IMR-90 (cell line): Measurements from ENCODE around the gene SIGLEC9. TPM values are rescaled to one million over a fixed set of nuclear protein-coding genes. Genes with fewer than 3 reads are reported as not detected.

ENCODE experiments used
- ATAC-seq: fragments of 200-7000 bp; cut with Tn5 transposase; 2 replicates; pipeline ENCODE4 v1.9.1; 2020; ENCODE audit warnings: low read depth, mild to moderate bottlenecking, moderate library complexity
- BruUV-seq: library from RNA; stranded (reverse); fragments of 400-500 nt; replicated peaks from 2 replicates; lab custom pipeline; 2021; lab: Mats Ljungman, UMichigan
- CTCF ChIA-PET: fragments of 300-600 bp; formaldehyde crosslinking; extraction: SDS; loops from one replicate; lab custom pipeline; 2021; ENCODE audit warnings: antibody characterized with exemption; lab: Yijun Ruan, JAX
- POLR2A ChIA-PET: fragments of 300-600 bp; sonication (Branson Sonifier 250); formaldehyde crosslinking; loops from one replicate; lab custom pipeline; 2022; ENCODE audit warnings: antibody characterized with exemption; ENCODE audit not compliant: unreplicated experiment; lab: Charles Lee
- DNase-seq: peaks from one replicate; pipeline ENCODE4 v3.0.0; 2013
- H2AFZ ChIP-seq: replicated peaks from 2 replicates; pipeline ENCODE3; 2013; ENCODE audit warnings: low read length, mild to moderate bottlenecking; ENCODE audit not compliant: poor library complexity
- H2AK5ac ChIP-seq: 2 replicates; pipeline ENCODE4 v1.6.1; 2013; ENCODE audit warnings: low read depth, low read length, inconsistent platforms
- H2AK9ac ChIP-seq: replicated peaks from 2 replicates; pipeline ENCODE3; 2013; ENCODE audit warnings: mild to moderate bottlenecking, low read depth, low read length, moderate library complexity; ENCODE audit not compliant: poor library complexity
- H2BK120ac ChIP-seq: 2 replicates; pipeline ENCODE4 v1.6.1; 2013; ENCODE audit warnings: low read depth, low read length, inconsistent platforms
- H2BK15ac ChIP-seq: 3 replicates; pipeline ENCODE4 v1.6.1; 2013; ENCODE audit warnings: low read depth, low read length, inconsistent platforms
- H2BK20ac ChIP-seq: 2 replicates; pipeline ENCODE4 v1.6.1; 2013; ENCODE audit warnings: low read depth, mild to moderate bottlenecking, inconsistent platforms, low read length, moderate library complexity
- H2BK5ac ChIP-seq: 2 replicates; pipeline ENCODE4 v1.6.1; 2013; ENCODE audit warnings: mild to moderate bottlenecking, low read depth, low read length, inconsistent platforms; ENCODE audit not compliant: poor library complexity, severe bottlenecking
- H3K14ac ChIP-seq: replicated peaks from 2 replicates; pipeline ENCODE4 v1.6.1; 2013; ENCODE audit warnings: low read depth, low read length, inconsistent platforms
- H3K18ac ChIP-seq: 2 replicates; pipeline ENCODE4 v1.6.1; 2013; ENCODE audit warnings: low read depth, low read length, control low read depth
- H3K23ac ChIP-seq: 2 replicates; pipeline ENCODE4 v1.6.1; 2013; ENCODE audit warnings: low read depth, low read length, inconsistent platforms
- H3K27ac ChIP-seq: 2 replicates; pipeline ENCODE4 v1.5.1; 2013; ENCODE audit warnings: mild to moderate bottlenecking, control low read depth, low read length; ENCODE audit not compliant: insufficient read depth
- H3K27me3 ChIP-seq: 2 replicates; pipeline ENCODE4 v1.6.1; 2013; ENCODE audit warnings: low read length; ENCODE audit not compliant: control insufficient read depth, insufficient read depth
- H3K36me3 ChIP-seq: 2 replicates; pipeline ENCODE4 v1.6.1; 2013; ENCODE audit warnings: low read length, mixed read lengths; ENCODE audit not compliant: control insufficient read depth, insufficient read depth
- H3K4ac ChIP-seq: 2 replicates; pipeline ENCODE4 v1.6.1; 2013; ENCODE audit warnings: low read depth, low read length, inconsistent platforms
- H3K4me1 ChIP-seq: 2 replicates; pipeline ENCODE4 v1.6.1; 2013; ENCODE audit warnings: low read length, mixed read lengths; ENCODE audit not compliant: control insufficient read depth, insufficient read depth
- H3K4me2 ChIP-seq: 2 replicates; pipeline ENCODE4 v1.6.1; 2013; ENCODE audit warnings: low read depth, mild to moderate bottlenecking, control low read depth, low read length, moderate library complexity
- H3K4me3 ChIP-seq: 2 replicates; pipeline ENCODE4 v1.5.1; 2013; ENCODE audit warnings: low read depth, mild to moderate bottlenecking, control low read depth, low read length, moderate library complexity; ENCODE audit not compliant: insufficient read depth
- H3K56ac ChIP-seq: 2 replicates; pipeline ENCODE4 v1.6.1; 2013; ENCODE audit warnings: low read length, inconsistent platforms; ENCODE audit not compliant: insufficient read depth; ENCODE audit errors: extremely low read depth
- H3K79me1 ChIP-seq, 2 experiments: 2 replicates each; pipeline ENCODE4 v1.6.1; 2013; ENCODE audit warnings: low read length in 2 of 2, inconsistent platforms in 1 of 2, low read depth in 1 of 2
- H3K9ac ChIP-seq: 2 replicates; pipeline ENCODE4 v1.6.1; 2013; ENCODE audit warnings: low read depth, low read length, control low read depth
- H3K9me1 ChIP-seq: 2 replicates; pipeline ENCODE4 v1.6.1; 2013; ENCODE audit warnings: low read length, inconsistent platforms; ENCODE audit not compliant: insufficient read depth
- H3K9me3 ChIP-seq: 2 replicates; pipeline ENCODE4 v1.6.1; 2013; ENCODE audit warnings: low read length; ENCODE audit not compliant: control insufficient read depth, insufficient read depth
- H4K20me1 ChIP-seq: 2 replicates; pipeline ENCODE4 v1.6.1; 2013; ENCODE audit warnings: low read length, inconsistent platforms; ENCODE audit not compliant: insufficient read depth
- H4K5ac ChIP-seq: 2 replicates; pipeline ENCODE4 v1.6.1; 2013; ENCODE audit warnings: mild to moderate bottlenecking, low read depth, low read length, control low read depth
- H4K8ac ChIP-seq, 2 experiments: 2 replicates each; pipeline ENCODE4 v1.6.1; 2013; ENCODE audit warnings: low read depth in 2 of 2, low read length in 2 of 2, control low read depth in 1 of 2, inconsistent platforms in 1 of 2
- H4K91ac ChIP-seq: 2 replicates; pipeline ENCODE4 v1.6.1; 2013; ENCODE audit warnings: low read depth, low read length, inconsistent platforms; ENCODE audit not compliant: insufficient read depth
- BHLHE40 ChIP-seq: fragments of 150-350 bp; IDR thresholded peaks from 2 replicates; pipeline ENCODE4 v1.6.1; 2016; ENCODE audit warnings: mild to moderate bottlenecking, low read depth, low read length
- FOS ChIP-seq: fragments of 150-350 bp; IDR thresholded peaks from 2 replicates; pipeline ENCODE4 v1.6.1; 2016; ENCODE audit warnings: low read depth, low read length
- MAFK ChIP-seq: IDR thresholded peaks from 2 replicates; pipeline ENCODE4 v1.6.1; 2012; ENCODE audit warnings: low read depth, low read length, improper control_type of control experiment
- MXI1 ChIP-seq: IDR thresholded peaks from 2 replicates; pipeline ENCODE4 v1.6.1; 2012; ENCODE audit warnings: low read depth, mild to moderate bottlenecking, low read length, moderate library complexity, borderline replicate concordance
- NFE2L2 ChIP-seq: fragments of 150-350 bp; IDR thresholded peaks from 2 replicates; pipeline ENCODE4 v1.6.1; 2016; ENCODE audit warnings: low read depth, mild to moderate bottlenecking, low read length
- RAD21 ChIP-seq: IDR thresholded peaks from 2 replicates; pipeline ENCODE4 v1.6.1; 2012; ENCODE audit warnings: low read length, improper control_type of control experiment
- RCOR1 ChIP-seq: IDR thresholded peaks from 2 replicates; pipeline ENCODE4 v1.6.1; 2012; ENCODE audit warnings: mild to moderate bottlenecking, low read length, improper control_type of control experiment; ENCODE audit not compliant: insufficient replicate concordance
- RFX5 ChIP-seq: IDR thresholded peaks from 2 replicates; pipeline ENCODE4 v1.8.0; 2012; ENCODE audit warnings: low read depth, mild to moderate bottlenecking, low read length, moderate library complexity
- SMC3 ChIP-seq: fragments of 150-350 bp; IDR thresholded peaks from 2 replicates; pipeline ENCODE4 v1.6.1; 2016; ENCODE audit warnings: low read depth, mild to moderate bottlenecking, antibody characterized with exemption, low read length, moderate library complexity
- WGBS, 2 experiments: methylation state at CpG; one replicate each; pipeline versions ENCODE4 v1.1.5 to v1.1.7; 2013; ENCODE audit warnings: missing lambda C conversion rate in 2 of 2; ENCODE audit not compliant: insufficient read length in 1 of 2; ENCODE audit errors: extremely low coverage in 2 of 2; 5-methylcytosine and 5-hydroxymethylcytosine counted together
- dilution Hi-C: fragments of 300-500 bp; cut with HindIII; formaldehyde crosslinking; loops from one replicate; pipeline ENCODE4 v1.14.3; 2018; ENCODE audit warnings: low sequenced_read_pairs; ENCODE audit not compliant: unreplicated experiment
- in situ Hi-C: fragments of 300-500 bp; cut with MboI; formaldehyde crosslinking; loops from 3 replicates; pipeline ENCODE4 v1.14.3; 2019; ENCODE audit warnings: low sequenced_read_pairs, inconsistent platforms, mixed read lengths
- intact Hi-C: fragments of 100-400 bp; cut with micrococcal nuclease; formaldehyde crosslinking; loops from 2 replicates; pipeline ENCODE4 v1.10.0; 2022
- polyA plus RNA-seq, 3 experiments: library from polyadenylated mRNA; depleted of rRNA; stranded (reverse); fragments of >200 nt; gene quantifications; 2 replicates each; pipeline ENCODE4 v1.2.3, GENCODE V29; 2012; ENCODE audit warnings: low replicate concordance in 1 of 3
- total RNA-seq: library from RNA; depleted of rRNA; stranded (reverse); fragments of >200 nt; gene quantifications from 2 replicates; pipeline ENCODE4 v1.2.3, GENCODE V29; 2012
- TF ChIP-seq, protein P1 (sequence below): fragments of 150-350 bp; IDR thresholded peaks from 2 replicates; pipeline ENCODE4 v1.6.1; 2017; ENCODE audit warnings: mild to moderate bottlenecking, antibody characterized with exemption, low read length, low read depth
- TF ChIP-seq, protein P2 (sequence below): conservative IDR thresholded peaks from 2 replicates; pipeline ENCODE4 v1.5.1; 2012; ENCODE audit warnings: mild to moderate bottlenecking, low read depth, low read length, improper control_type of control experiment

The SIGLEC9 gene
- total and polyA plus RNA-seq, 2 of the 4 experiments (the other 2 are of a cell fraction) = 0.03 TPM; not detected in 1

DNA sequence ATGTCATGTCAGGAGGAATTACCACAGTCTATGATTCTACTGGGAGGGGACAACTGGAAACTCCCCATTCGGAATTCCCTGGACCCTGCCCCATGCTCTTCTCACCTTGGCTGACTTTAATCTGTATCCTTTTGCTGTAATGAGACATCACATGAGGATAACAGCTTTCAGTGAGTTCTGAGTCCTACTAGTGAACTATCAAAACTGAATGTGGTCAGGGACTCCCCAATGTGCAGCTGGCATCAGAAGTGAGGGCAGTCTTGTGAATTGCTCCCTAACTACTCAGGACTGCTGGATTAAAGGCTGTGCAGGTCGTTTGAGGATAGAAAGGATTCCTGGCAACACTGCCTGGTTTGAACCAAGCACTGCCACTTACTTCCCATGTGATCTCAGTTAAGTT, 32.6 kb downstream of the SIGLEC9 start:
- ATAC-seq (no peak), DNase-seq (no peak)
- no peak overlapping the region for H4K8ac ChIP-seq
- no peak overlapping the region for H3K23ac ChIP-seq
- dilution Hi-C loops = no loop called here
- TF ChIP-seq NFE2L2 (no peak), FOS (no peak), SMC3 (no peak), RAD21 (no peak), MXI1 (no peak), RCOR1 (no peak), RFX5 (no peak), BHLHE40 (no peak), MAFK (no peak)
- TF ChIP-seq, protein P1, sequence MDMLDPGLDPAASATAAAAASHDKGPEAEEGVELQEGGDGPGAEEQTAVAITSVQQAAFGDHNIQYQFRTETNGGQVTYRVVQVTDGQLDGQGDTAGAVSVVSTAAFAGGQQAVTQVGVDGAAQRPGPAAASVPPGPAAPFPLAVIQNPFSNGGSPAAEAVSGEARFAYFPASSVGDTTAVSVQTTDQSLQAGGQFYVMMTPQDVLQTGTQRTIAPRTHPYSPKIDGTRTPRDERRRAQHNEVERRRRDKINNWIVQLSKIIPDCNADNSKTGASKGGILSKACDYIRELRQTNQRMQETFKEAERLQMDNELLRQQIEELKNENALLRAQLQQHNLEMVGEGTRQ = no peak
- TF ChIP-seq, protein P2, sequence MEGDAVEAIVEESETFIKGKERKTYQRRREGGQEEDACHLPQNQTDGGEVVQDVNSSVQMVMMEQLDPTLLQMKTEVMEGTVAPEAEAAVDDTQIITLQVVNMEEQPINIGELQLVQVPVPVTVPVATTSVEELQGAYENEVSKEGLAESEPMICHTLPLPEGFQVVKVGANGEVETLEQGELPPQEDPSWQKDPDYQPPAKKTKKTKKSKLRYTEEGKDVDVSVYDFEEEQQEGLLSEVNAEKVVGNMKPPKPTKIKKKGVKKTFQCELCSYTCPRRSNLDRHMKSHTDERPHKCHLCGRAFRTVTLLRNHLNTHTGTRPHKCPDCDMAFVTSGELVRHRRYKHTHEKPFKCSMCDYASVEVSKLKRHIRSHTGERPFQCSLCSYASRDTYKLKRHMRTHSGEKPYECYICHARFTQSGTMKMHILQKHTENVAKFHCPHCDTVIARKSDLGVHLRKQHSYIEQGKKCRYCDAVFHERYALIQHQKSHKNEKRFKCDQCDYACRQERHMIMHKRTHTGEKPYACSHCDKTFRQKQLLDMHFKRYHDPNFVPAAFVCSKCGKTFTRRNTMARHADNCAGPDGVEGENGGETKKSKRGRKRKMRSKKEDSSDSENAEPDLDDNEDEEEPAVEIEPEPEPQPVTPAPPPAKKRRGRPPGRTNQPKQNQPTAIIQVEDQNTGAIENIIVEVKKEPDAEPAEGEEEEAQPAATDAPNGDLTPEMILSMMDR = no peak
- no TSS peak for BruUV-seq
- no peak overlapping the region for H2BK120ac ChIP-seq
- H2BK20ac ChIP-seq = no peak overlapping the region
- CTCF ChIA-PET = no interaction called here
- no peak overlapping the region for H3K56ac ChIP-seq
- no peaks in the 10 kb centered on the region for H3K9me3 ChIP-seq
- H3K18ac ChIP-seq = no peak overlapping the region
- no peak overlapping the region for H4K5ac ChIP-seq
- no peak overlapping the region for H3K14ac ChIP-seq
- no peak overlapping the region for H2AK5ac ChIP-seq
- no peak overlapping the region for H3K4me3 ChIP-seq
- no peak overlapping the region for H2AFZ ChIP-seq
- intact Hi-C loops = no loop called here
- no peak overlapping the region for H3K4ac ChIP-seq
- no peak overlapping the region for H4K91ac ChIP-seq
- no peaks in the 10 kb centered on the region for H3K79me1 ChIP-seq
- POLR2A ChIA-PET = no interaction called here
- WGBS, 2 experiments = no CpG with 5 or more reads among the region's 2 CpGs
- in situ Hi-C loops = no loop called here
- H2AK9ac ChIP-seq = no peak overlapping the region
- no peak overlapping the region for H2BK5ac ChIP-seq
- peaks cover 4% of the 10 kb centered on the region; the same call in 1 of the 2 replicates for H3K27me3 ChIP-seq
- H3K36me3 ChIP-seq = no peaks in the 10 kb centered on the region
- no peak overlapping the region for H3K27ac ChIP-seq
- H3K9me1 ChIP-seq = no peaks in the 10 kb centered on the region
- H3K4me2 ChIP-seq = no peak overlapping the region
- H4K20me1 ChIP-seq = no peaks in the 10 kb centered on the region
- no peaks in the 10 kb centered on the region for H3K4me1 ChIP-seq
- H3K9ac ChIP-seq = no peak overlapping the region
- no peak overlapping the region for H2BK15ac ChIP-seq
